Upper lobe of left lung (tissue), 4 donors: Measurements from ENCODE around the gene SCYGR6.

Source experiments
- EP300 ChIP-seq, 4 donors: sonication (generic); formaldehyde crosslinking; IDR thresholded peaks; one replicate each; pipeline ENCODE4 v1.5.1; 2017; ENCODE audit warnings: antibody characterized with exemption in 4 of 4, control low read depth in 2 of 4
- POLR2A ChIP-seq, 4 donors: fragments of 450-650 bp; IDR thresholded peaks; one replicate each; pipeline ENCODE4 v1.5.1; 2016 to 2017; ENCODE audit warnings: antibody characterized with exemption in 4 of 4, mild to moderate bottlenecking in 2 of 4
- POLR2AphosphoS5 ChIP-seq, 2 donors: sonication (generic); formaldehyde crosslinking; IDR thresholded peaks; one replicate each; pipeline ENCODE4 v1.5.1; 2017; ENCODE audit warnings: antibody characterized with exemption in 2 of 2
- TF ChIP-seq, protein P1 (sequence below), 6 experiments: fragments of 450-650 bp in 4 of 6; fragments of 200-600 bp in 2 of 6; sonication (generic) in 2 of 6; IDR thresholded peaks; one replicate each; pipeline ENCODE4 v1.5.1; 2016 to 2019; ENCODE audit warnings: antibody characterized with exemption in 6 of 6

DNA sequence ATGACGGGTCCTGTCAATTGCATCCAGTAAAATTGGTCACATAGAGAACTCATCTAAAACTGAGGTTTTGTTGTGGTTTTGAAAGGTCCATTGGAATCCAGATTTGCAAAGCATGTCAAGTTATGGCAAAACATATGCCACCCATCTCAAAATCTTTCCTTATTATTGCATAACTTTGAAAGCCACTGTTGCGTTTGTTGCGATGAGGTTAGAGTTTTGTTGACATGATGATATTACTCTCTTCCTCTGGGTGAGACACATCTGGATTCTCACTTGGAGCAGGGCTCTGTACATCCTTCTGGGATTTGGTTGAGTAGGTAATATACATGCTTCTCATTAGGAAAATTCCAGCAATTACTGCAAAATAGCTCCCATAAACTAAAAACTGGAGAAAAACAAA is 37.4 kb downstream of the SCYGR6 start:
- TF ChIP-seq, protein P1, sequence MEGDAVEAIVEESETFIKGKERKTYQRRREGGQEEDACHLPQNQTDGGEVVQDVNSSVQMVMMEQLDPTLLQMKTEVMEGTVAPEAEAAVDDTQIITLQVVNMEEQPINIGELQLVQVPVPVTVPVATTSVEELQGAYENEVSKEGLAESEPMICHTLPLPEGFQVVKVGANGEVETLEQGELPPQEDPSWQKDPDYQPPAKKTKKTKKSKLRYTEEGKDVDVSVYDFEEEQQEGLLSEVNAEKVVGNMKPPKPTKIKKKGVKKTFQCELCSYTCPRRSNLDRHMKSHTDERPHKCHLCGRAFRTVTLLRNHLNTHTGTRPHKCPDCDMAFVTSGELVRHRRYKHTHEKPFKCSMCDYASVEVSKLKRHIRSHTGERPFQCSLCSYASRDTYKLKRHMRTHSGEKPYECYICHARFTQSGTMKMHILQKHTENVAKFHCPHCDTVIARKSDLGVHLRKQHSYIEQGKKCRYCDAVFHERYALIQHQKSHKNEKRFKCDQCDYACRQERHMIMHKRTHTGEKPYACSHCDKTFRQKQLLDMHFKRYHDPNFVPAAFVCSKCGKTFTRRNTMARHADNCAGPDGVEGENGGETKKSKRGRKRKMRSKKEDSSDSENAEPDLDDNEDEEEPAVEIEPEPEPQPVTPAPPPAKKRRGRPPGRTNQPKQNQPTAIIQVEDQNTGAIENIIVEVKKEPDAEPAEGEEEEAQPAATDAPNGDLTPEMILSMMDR (IDR thresholded peaks at IDR 0.05) = no peak
- TF ChIP-seq POLR2A (IDR thresholded peaks at IDR 0.05) = no peak
- TF ChIP-seq EP300 (IDR thresholded peaks at IDR 0.05) = no peak
- no peak for TF ChIP-seq POLR2AphosphoS5 (IDR thresholded peaks at IDR 0.05)
